ENCODE measurements around the gene DEFB121.
A peak's percentile ranks its signal among the peaks of the same experiment; 100 is the strongest.

The DEFB121 gene

GRCh38 chr20:31406115-31406514 lies at the start of gene DEFB121:
Gene DEFB121, minus strand, starts transcription at chr20:31406215. Its CDS starts 63 bp downstream, at chr20:31406152.
- TF ChIP-seq ZFX (IDR thresholded peaks at IDR 0.05) (no peak), CTCF (conservative IDR thresholded peaks at IDR 0.05) (no peak)
- no peak within 1 kb of the TSS for H3K27ac ChIP-seq

GRCh38 chr20:31454361-31454760 lies 48.3 kb upstream of the DEFB121 start:
- H3K27ac ChIP-seq: no peak overlapping the region
- TF ChIP-seq CTCF (conservative IDR thresholded peaks at IDR 0.05) (peak; percentile 18), ZFX (IDR thresholded peaks at IDR 0.05) (no peak)

GRCh38 chr20:31452575-31452974 lies 46.6 kb upstream of the DEFB121 start:
- TF ChIP-seq CTCF (conservative IDR thresholded peaks at IDR 0.05): no peak
- no peak for TF ChIP-seq ZFX (IDR thresholded peaks at IDR 0.05)

GRCh38 chr20:31449511-31450414 lies 43.7 kb upstream of the DEFB121 start:
- no peak overlapping the region for H3K27ac ChIP-seq
- no peak for TF ChIP-seq ZFX (IDR thresholded peaks at IDR 0.05)
- no peak for TF ChIP-seq CTCF (conservative IDR thresholded peaks at IDR 0.05)

More at GRCh38 chr20:31452575-31452974, 46.6 kb upstream of the DEFB121 start:
- no peak overlapping the region for H3K27ac ChIP-seq

- TF ChIP-seq ZFX (IDR thresholded peaks at IDR 0.05) (no peak), CTCF (conservative IDR thresholded peaks at IDR 0.05) (no peak)
- no peak overlapping the region for H3K27ac ChIP-seq
Measured at GRCh38 chr20:31446084-31446819, 40.2 kb upstream of the DEFB121 start.

GRCh38 chr20:31440012-31440659 lies 34.1 kb upstream of the DEFB121 start, which contains the start of gene DEFB123:
Gene DEFB123, plus strand, starts transcription at chr20:31440632. Its CDS starts 67 bp downstream, at chr20:31440699.
- no peak within 1 kb of the TSS for H3K27ac ChIP-seq
- TF ChIP-seq CTCF (conservative IDR thresholded peaks at IDR 0.05) (peak; percentile 65), ZFX (IDR thresholded peaks at IDR 0.05) (no peak)
